Measurements from ENCODE around the gene CA5A. TPM values are rescaled to one million over a fixed set of nuclear protein-coding genes. Genes with fewer than 3 reads are reported as not detected.

Gene CA5A
- total RNA-seq, 6 experiments from 2014 or later: not detected

DNA sequence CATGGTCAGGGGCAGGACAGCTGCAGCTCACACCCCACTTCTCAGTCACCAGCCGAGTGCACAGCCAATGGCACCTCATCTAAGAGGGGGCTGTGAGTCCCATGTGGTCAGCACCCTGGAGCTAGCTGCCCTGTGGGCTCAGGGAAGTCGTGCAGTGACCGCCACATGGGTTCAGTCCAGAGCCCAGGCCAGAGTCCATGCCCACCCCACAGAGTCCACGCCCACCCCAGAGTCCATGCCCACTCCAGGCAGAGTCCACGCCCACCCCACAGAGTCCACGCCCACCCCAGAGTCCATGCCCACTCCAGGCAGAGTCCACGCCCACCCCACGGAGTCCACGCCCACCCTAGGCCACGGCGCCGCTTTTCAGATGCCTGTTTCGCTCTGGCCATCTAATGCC, 91.1 kb downstream of the CA5A start:
- H3K9me3 Mint-ChIP-seq: no peaks in the 10 kb centered on the region
- peaks cover 9% of the 10 kb centered on the region for H3K4me1 Mint-ChIP-seq (ENCODE audit: low read depth)
- H3K36me3 Mint-ChIP-seq (ENCODE audit: low read depth): no peaks in the 10 kb centered on the region
- no peak overlapping the region; the same call in 1 of the 2 replicates for H3K27ac Mint-ChIP-seq
- H3K4me3 Mint-ChIP-seq: no peak overlapping the region
- no peak for DNase-seq
- H3K27me3 Mint-ChIP-seq (ENCODE audit: insufficient read depth): peaks cover 2% of the 10 kb centered on the region; the same call in 1 of the 2 replicates
- TF ChIP-seq, protein P1, sequence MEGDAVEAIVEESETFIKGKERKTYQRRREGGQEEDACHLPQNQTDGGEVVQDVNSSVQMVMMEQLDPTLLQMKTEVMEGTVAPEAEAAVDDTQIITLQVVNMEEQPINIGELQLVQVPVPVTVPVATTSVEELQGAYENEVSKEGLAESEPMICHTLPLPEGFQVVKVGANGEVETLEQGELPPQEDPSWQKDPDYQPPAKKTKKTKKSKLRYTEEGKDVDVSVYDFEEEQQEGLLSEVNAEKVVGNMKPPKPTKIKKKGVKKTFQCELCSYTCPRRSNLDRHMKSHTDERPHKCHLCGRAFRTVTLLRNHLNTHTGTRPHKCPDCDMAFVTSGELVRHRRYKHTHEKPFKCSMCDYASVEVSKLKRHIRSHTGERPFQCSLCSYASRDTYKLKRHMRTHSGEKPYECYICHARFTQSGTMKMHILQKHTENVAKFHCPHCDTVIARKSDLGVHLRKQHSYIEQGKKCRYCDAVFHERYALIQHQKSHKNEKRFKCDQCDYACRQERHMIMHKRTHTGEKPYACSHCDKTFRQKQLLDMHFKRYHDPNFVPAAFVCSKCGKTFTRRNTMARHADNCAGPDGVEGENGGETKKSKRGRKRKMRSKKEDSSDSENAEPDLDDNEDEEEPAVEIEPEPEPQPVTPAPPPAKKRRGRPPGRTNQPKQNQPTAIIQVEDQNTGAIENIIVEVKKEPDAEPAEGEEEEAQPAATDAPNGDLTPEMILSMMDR (IDR thresholded peaks at IDR 0.05): no peak

DNA sequence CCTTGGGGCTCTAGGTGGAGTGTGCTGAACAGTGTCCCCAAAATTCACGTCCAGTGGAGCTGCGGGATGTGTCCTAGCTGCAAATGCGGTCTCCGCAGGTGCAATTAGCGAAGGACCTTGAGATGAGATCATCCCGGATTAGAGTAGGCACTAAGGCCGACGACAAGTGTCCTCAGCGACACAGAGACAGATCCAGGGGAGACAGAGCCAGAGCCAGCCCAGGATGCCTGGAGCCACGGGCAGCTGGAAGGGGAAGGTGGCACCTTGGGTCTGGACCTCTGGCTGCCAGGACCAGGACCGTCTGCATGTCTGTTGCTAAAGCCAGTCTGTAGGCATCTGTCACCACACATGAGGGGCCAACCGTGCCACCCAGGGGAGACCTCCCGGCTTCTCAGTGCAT, 91.5 kb downstream of the CA5A start:
- Mint-ChIP-seq H3K27ac (peak overlapping the region; percentile 68; the same call in 1 of the 2 replicates), H3K4me3 (no peak overlapping the region), H3K4me1 (ENCODE audit: low read depth) (peaks cover 9% of the 10 kb centered on the region), H3K36me3 (ENCODE audit: low read depth) (no peaks in the 10 kb centered on the region), H3K27me3 (ENCODE audit: insufficient read depth) (peaks cover 2% of the 10 kb centered on the region; the same call in 1 of the 2 replicates), H3K9me3 (no peaks in the 10 kb centered on the region)
- DNase-seq: no peak
- TF ChIP-seq, protein P1 (IDR thresholded peaks at IDR 0.05): no peak

DNA sequence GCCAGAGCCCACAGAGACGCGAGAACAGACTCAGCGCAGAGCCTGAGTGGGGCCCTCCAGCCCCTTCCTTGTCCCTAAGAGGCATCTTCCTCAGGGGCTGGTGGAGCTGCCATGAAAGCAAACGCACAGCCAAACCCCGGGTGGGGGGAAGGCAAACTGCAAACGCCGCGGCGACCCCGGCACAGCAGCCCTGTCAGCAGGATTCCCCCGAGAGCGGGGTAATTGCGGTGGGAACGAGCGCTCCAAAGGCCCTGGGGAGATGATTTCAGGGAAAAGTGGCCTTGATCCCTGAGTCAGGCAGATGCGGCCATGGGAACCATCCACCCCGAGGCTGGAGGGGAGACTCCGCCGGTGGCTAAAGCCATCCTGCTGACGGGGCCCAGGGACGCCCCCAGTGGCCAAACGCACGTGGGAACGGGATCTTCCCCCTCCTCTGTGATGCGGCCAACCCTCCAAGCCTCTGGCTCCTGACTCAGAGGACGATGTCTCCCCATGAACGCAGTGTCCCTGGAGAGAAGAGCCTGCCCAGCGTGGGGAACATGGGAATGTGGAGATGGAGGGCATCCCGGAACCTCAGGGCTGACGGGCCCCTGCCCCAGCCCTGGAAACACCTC, 92.1 kb downstream of the CA5A start:
- H3K9me3 Mint-ChIP-seq: no peaks in the 10 kb centered on the region
- peaks cover 2% of the 10 kb centered on the region for H3K27me3 Mint-ChIP-seq (ENCODE audit: insufficient read depth)
- H3K36me3 Mint-ChIP-seq (ENCODE audit: low read depth): no peaks in the 10 kb centered on the region
- no peak overlapping the region for H3K4me3 Mint-ChIP-seq
- peak; percentile 49 for DNase-seq
- TF ChIP-seq, protein P1 (IDR thresholded peaks at IDR 0.05): peak; percentile 69
- H3K27ac Mint-ChIP-seq: peak overlapping the region; percentile 68
- peaks cover 9% of the 10 kb centered on the region for H3K4me1 Mint-ChIP-seq (ENCODE audit: low read depth)

DNA sequence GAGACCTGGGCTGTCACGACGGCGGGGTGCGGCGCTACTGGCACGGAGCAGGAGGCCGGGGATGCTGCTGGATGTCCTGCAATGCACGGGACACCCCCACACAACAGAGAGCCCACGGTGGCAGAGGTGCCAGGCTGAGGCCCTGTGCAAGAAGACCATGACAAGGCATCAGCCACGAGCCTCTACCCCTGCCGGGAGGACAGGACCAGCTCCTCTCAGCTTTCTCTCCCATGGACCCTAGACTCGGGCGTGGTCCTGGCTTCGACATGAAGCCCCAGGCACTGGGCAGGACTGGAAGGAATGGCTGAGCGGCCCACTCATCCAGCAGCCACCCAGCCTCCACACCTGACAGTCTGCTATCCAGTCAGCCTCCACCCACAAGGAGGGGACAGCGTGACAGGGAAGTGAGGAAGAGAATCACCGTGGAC, 92.6 kb downstream of the CA5A start:
- TF ChIP-seq, protein P1 (IDR thresholded peaks at IDR 0.05): no peak
- no peaks in the 10 kb centered on the region for H3K9me3 Mint-ChIP-seq
- H3K27ac Mint-ChIP-seq: no peak overlapping the region
- no peak overlapping the region for H3K4me3 Mint-ChIP-seq
- peaks cover 2% of the 10 kb centered on the region for H3K27me3 Mint-ChIP-seq (ENCODE audit: insufficient read depth)
- no peak for DNase-seq
- no peaks in the 10 kb centered on the region for H3K36me3 Mint-ChIP-seq (ENCODE audit: low read depth)
- peaks cover 9% of the 10 kb centered on the region for H3K4me1 Mint-ChIP-seq (ENCODE audit: low read depth)

DNA sequence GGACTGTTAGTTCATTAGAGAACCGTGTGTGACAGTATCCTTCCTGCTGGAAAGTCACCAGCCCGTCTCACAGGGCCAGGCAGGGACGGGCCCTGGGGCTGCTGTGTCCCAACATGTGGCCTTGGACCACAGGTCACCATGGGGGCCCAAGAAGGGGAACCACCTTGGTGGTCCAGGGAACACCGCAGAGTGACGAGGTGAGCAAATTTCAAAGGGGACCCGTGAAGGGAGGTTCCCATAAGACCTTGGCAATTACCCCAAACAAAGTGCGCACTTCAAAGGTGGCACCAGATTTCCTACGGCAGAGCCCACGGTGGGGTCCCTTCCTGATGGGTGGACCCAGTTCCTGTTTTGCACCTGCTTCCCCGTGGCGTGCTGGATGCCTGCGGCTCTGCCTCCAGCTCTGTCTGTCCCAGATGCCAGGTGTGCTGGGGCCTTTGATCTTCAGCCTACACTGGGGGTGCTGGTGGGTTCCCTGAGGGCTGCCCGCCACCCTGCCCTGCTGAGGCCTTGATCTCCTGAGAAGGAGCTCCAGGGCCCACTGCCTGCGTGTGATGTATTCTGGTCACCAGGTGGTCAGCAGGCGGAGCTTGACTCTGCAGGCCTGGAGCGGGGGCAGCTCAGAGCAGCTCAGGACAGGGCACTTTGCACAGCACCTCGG, 94.0 kb downstream of the CA5A start:
- Mint-ChIP-seq H3K27me3 (ENCODE audit: insufficient read depth) (peaks cover 4% of the 10 kb centered on the region), H3K4me3 (no peak overlapping the region), H3K4me1 (ENCODE audit: low read depth) (peaks cover 9% of the 10 kb centered on the region), H3K27ac (no peak overlapping the region), H3K9me3 (no peaks in the 10 kb centered on the region), H3K36me3 (ENCODE audit: low read depth) (no peaks in the 10 kb centered on the region)
- no peak for DNase-seq
- TF ChIP-seq, protein P1 (IDR thresholded peaks at IDR 0.05): no peak

All from HFFc6 (cell line).